HEK293 (cell line): Measurements from ENCODE around the gene GNL2.

Source experiments
- CTCF ChIP-seq: fragments of 450-650 bp; formaldehyde crosslinking; IDR thresholded peaks from 2 replicates; pipeline ENCODE4 v1.5.1; 2016; ENCODE audit warnings: missing biosample characterization, missing genetic modification characterization
- ZNF140 ChIP-seq: fragments of 450-650 bp; formaldehyde crosslinking; IDR thresholded peaks from 2 replicates; pipeline ENCODE4 v1.5.1; 2016; ENCODE audit warnings: missing biosample characterization, missing genetic modification characterization
- ZNF266 ChIP-seq: fragments of 450-650 bp; formaldehyde crosslinking; IDR thresholded peaks from 2 replicates; pipeline ENCODE4 v1.5.1; 2016; ENCODE audit warnings: missing biosample characterization, missing genetic modification characterization, low read depth

- no peak for TF ChIP-seq ZNF140
- TF ChIP-seq ZNF266 (tag by site-specific recombination): no peak
- TF ChIP-seq CTCF (tag by site-specific recombination): no peak
These were observed 35.3 kb upstream of the GNL2 start for GRCh38 chr1:37631036-37631435.
